HG02763 (cell line): ENCODE data around the gene SPDYE2.
A peak's percentile ranks its signal among the peaks of the same experiment; 100 is the strongest.
"Not testable (repeated sequence)": the region's sequence is repeated elsewhere in the genome, so short reads cannot be mapped to it uniquely, and the experiment has no call there.

Source experiments
- ATAC-seq: cut with Tn5 transposase; IDR thresholded peaks from one replicate; pipeline ENCODE4 v1.9.1; 2021; ENCODE audit warnings: mild to moderate bottlenecking, moderate library complexity; ENCODE audit not compliant: unreplicated experiment

SPDYE2 gene

DNA sequence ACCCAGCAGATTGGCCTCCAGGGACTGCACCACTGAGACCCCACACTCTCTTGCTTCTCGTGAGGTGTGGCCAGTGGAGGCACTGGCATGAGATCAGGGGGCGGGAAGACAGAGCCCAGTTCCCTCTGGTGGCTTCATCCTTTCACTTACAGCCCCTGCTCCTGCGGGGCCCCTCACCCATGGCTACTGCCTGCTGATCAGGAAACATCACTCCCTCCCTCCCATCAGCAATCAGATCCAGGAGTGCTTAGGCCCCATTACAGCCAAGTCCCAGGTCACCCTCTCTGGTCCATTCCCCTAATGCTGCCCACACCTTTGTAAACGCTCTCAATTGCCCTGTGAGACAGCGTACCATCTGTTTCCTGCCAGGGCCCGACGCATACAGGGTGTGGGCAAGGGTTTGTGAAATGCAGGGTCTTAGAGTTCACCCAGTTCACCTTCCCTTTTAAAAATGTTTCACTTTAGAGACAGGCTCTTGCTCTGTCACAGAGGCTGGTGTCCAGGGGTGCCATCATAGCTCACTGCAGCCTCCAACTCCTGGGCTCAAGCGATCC, 15.9 kb upstream of the SPDYE2 start:
- ATAC-seq: not testable (repeated sequence)

DNA sequence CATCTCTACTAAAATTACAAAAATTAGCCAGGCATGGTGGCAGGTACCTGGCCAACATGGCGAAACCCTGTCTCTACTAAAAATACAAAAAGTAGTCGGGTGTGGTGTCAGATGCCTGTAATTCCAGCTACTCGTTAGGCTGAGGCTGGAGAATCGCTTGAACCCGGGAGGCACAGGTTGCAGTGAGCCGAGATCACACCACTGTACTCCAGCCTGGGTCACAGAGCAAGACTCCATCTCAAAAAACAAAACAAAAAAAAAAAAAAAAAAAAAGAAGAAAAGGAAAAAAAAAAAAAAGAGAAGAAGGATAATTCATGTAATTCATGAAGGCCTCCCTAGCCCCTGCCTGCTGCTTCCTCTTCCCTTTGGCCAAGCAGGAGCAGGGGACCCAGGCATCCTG, 10.4 kb upstream of the SPDYE2 start:
- not testable (repeated sequence) for ATAC-seq

DNA sequence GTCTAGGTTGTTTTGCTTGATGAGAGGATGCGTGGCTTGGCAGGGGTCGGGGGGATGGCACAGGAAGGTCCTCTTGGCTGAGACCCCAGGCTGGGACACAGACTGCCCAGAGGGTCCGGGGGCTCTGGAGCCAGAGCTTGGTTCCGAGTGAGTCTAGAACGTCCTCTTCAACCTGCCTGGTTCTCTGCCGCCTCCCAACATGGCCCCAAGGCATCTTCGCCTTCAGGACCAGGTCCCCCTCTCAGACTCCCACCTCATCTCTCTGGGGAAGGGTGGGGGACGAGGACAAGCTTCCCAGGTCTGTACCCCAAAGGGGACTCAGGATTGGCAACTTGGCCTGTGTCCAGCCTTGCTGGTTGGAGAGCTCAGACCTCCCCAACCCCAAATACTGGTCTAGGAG, 8.9 kb upstream of the SPDYE2 start:
- ATAC-seq: not testable (repeated sequence)

DNA sequence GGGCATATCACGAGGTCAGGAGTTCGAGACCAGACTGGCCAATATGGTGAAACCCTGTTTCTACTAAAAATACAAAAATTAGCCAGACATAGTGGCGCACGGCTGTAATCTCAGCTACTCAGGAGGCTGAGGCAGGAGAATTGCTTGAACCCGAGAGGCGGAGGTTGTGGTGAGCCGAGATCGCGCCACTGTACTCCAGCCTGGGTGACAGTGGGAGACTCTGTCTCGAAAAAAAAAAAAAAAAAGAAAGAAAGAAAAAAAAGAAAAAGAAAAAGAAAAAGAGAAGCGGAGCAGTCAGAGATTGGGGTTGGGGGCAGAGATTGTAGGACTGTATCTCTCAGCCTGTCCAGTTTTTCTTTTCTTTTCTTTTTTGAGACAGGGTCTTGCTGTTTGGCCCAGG, 8.3 kb upstream of the SPDYE2 start:
- not testable (repeated sequence) for ATAC-seq

DNA sequence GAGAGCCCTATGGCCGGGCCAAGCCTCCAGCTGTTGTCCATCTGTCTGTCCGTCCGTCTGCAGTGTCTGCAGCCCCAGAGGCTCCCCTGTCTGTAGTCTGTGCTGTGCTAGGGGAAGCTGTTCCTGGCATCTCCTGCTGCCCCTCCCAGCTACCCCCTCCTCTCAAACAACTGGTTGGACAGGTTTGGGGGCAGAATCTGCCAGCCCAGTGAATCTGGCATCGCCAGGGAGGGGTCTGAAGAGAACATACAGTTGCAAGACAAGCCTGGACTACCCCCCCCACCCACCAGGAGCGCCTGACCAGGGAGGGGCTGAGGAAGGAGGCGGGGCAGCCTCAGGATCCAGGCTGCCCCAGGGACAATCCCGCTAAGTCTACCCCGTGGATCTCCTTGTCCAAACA, 7.4 kb upstream of the SPDYE2 start, which contains the start of gene UPK3BL2:
TSS of gene UPK3BL2 (minus strand) at position 101 of the 400 bp plus-strand sequence. CDS start at position 41, 60 bp downstream.
- not testable (repeated sequence) for ATAC-seq

DNA sequence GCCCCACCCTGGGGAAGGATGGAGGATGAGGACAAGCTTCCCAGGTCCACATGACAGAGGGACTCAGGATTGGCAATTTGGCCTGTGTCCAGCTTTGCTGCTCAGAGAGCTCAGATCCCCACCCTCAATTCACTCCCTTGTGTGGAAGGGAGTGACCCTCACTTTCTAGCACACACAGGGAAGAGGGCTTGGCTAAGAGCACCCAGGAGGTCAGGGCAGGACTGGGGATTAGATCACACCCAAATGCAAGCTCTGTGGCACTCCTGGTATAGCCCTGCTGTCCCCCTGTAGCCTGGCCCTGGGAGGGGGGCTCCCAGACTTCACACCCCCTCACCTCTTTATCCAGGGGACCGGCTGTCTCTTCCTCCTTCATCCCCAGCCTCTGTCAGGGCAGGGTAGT, 6.7 kb upstream of the SPDYE2 start:
- ATAC-seq: not testable (repeated sequence)

DNA sequence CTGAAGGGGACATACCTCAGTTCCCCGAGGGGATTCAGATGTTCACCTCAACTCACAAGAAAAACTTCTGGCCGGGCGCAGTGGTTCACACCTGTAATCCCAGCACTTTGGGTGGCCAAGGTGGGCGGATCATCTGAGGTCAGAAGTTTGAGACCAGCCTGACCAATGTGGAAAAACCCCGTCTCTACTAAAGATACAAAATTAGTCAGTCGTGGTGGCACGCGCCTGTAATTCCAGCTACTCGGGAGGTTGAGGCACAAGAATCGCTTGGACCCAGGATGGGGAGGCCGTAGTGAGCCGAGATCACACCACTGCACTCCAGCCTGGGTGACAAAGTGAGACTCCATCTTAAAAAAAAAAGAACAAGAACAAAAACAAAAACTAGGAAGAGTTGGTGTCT, 5.7 kb upstream of the SPDYE2 start:
- ATAC-seq: not testable (repeated sequence)

DNA sequence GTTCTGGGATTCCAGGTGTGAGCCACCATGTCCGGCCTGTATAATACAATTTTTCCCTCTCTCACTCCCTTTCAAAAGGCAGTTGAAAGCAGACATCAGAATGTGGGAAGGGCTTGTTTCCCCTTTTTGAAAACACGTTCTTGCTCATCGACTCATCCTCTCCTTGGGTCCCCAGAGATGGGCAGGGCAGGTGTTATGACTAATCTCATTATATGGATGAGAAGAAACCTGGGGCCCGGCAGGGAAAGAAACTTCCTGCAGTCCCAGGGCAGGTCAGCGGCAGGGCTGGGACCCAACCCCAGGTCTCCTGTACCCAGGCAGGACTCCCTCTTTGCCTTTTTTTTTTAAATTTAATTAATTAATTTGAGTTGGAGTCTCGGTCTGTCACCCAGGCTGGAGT, 4.7 kb upstream of the SPDYE2 start:
- ATAC-seq: peak; percentile 65

DNA sequence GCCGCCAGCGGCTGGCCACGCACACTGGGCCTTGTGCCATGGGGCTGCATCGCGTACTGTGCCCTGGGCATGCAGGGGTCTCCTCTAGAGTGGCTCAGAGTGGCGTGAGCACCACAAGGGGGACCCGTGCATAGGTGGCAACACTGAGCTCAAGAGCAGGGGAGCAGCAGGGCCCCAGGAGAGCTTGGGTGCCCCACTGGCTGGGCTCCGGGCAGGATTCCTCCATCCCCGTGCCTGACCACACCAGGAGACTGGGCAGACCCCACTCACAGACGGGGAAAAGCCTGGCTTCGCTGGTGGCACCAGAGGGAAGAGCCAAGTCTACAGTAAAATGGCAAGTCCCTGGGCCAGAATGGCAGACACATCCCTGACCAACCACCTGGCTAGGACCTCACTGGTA, 17.6 kb downstream of the SPDYE2 start:
- ATAC-seq: not testable (repeated sequence)

DNA sequence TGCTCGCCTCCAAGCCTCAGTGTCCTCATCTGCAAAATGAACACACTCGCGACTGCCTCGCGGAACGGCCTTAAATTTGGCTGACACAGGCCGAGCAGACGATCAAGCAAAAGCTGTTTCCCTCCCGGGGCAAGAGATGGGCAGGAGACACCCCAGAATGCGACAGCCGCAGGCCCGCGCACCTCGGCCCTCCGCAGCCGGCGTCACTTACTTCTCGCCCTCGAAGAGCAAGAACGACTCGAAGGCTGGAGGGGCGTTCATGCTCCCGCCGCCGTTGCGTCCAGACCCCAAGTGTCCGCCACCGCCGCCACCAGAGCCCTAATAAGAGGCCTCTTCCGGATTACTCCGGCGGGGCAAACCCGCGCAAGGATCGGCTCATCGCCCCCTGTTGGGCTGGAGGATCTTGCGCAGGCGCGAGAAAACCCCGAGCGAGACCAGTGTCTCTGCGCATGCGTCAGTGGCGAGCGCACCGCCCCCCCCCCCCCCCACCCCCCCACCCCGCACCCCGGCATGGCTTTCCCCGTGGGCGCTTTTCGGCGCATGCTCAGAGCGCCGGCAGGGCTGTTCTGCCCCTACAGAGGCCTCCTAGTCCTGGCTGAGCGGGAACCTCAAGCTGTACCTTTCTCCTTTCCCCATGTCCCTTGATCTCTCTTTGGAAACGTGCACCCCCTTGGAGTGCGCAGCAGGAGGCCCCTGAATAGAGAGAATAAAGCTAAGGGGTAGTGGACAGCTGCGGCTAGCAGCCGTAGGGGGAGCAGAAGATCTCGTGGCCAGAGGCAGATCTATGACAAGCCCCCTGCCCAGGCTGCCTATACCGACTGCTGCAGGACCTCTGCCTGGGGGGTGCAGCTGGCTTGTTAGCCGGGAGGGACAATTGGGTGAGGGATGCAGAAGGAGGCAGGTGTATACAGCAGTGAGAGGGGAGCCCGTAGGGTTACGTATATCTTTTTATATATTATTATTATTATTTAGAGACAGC, 21.5 kb downstream of the SPDYE2 start, which contains the start of gene POLR2J3:
TSS of gene POLR2J3 (minus strand) at position 323 of the 979 bp plus-strand sequence. CDS start at position 261, 62 bp downstream.
- ATAC-seq: peak; percentile 96

DNA sequence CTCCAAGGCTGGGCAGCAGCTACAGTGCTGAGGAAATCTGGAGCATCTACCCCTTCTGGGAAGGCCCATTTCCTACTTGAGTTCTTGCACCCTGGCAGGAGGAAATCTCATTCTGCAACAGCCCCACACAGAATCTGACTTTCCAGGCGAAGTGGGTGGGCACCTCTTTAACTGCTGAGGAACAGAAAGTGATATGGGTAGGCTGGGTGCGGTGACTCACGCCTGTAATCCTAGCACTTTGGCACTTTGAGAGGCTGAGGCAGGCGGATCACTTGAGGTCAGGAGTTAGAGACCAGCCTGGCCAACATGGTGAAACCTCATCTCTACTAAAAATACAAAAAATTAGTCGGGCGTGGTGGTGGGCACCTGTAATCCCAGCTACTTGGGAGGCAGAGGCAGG, 23.6 kb downstream of the SPDYE2 start:
- not testable (repeated sequence) for ATAC-seq

DNA sequence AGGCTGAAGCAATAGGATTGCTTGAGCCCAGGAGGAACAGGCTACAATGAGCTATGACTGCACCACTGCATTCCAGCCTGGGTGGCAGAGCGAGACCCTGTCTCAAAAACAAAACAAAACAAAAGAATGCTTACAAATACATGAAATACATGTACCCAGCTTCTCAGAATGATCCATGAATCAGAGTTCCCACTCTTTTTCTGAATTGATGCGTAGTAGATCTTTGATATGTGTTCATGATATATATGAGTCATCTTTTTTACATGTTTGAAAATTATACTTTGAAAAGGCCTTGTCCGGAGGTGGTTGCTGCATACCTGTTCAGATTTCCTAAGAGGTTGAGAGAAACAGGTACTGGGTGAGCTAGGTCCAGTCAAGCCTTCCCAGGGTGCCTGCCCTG, 25.3 kb downstream of the SPDYE2 start:
- not testable (repeated sequence) for ATAC-seq

DNA sequence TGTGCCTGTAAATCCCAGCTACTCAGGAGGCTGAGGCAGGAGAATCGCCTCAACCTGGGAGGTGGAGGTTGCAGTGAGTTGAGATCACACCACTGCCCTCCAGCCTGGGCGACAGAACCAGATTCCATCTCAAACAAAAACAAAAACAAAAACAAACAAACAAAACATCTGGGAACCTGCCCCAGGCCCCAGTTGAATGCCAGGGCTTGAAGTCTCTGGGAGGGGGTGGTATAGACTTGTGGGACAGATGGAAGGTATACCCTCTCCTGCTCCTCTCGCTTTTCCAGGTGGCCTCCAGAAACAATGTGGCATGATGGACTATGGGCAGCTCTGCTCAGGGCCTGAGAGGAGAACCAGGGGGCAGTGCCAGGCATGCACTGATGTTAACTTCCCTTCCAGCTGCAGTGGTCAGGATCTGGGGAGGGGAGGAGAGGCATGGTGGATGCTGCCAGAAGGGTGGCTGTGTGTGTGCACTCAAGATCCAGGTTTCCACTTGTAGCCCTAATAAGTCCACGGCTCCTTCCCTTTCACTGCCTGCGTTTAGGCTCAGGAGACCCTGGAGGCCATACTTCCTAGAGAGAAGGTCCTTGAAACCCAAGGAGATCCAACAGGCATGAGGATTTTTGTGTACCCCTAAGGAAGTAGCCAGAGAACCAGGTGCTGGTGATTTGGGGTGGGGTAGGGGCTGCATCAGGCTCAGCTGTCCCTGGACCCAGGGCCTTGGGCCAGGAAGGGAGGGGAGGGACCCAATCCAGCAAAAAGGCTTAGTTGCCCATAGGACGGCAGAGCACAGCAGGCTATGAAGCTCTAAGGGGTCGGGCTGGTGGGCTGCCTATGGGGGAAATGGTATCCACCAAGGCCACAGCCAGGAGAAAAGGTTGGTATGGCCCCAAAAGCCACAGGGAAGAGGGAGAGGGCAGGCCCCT, 26.6 kb downstream of the SPDYE2 start:
- not testable (repeated sequence) for ATAC-seq

DNA sequence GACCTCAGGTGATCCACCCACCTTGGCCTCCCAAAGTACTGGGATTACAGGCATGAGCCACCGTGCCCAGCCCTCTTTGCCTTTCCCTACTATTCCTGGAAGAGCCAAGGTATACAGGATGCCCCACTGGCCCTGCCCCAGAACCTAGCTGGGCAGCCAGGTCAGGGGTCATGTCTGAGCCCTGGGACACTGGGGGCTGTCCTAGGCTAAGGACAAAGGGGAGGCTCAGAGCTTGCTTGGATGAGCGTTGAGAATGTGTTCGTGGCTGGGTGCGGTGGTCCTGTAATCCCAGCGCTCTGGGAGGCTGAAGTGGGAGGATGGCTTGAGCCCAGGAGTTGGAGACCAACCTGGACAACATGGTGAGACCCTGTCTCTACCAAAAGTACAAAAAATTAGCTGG, 27.5 kb downstream of the SPDYE2 start:
- not testable (repeated sequence) for ATAC-seq

DNA sequence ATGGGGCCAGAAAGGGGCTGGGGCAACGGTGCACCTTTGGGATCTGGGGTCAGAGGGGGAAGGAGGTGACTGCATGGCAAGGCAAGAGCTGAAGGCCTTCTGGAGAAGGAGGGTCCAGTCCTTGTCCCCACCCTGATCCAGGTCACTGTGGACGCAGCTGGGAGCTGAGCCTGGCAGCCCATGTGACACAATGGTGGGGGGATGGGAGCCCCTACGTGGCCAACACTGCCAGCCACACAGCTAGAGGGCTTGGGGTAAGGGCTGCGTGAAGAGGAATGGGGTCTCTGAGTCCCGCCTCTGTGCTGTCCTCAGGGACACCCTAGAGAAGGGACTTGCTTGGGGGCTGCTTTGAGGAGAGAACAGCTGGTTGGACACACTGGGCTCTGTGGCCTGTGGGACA, 30.7 kb downstream of the SPDYE2 start:
- ATAC-seq: not testable (repeated sequence)

DNA sequence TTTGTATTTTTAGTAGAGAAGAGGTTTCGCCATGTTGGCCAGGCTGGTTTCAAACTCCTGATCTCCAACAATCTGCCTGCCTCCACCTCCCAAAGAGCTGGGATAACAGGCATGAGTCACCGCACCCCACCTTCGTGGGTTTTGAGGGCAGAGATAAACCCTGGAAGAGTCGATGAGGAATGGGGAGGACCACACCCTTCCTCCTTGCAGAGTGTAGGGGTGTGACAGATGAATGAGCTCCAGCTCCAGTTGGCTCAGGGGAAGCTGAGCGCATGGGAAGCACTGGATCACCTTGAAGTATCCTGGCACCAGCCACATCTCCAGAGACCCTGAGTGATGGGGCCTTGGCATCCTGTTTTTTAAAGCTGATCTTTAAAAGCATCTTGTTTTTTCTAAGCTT, 32.5 kb downstream of the SPDYE2 start:
- not testable (repeated sequence) for ATAC-seq

DNA sequence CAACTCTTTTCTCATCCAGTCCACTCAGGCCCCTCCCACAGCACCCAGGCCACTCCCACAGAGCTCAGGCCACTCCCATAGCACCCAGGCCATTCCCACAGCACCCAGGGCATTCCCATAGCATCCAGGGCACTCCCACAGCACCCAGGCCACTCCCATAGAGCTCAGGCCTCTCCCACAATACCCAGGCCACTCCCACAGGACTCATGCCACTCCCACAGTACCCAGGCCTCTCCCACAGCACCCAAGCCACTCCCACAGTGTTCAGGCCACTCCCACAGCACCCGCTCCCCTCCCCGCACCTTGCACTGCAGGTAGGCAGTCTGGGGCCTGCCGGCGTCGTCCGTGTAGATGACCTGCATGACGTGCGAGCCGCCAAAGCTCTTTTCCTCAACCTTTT, 38.8 kb downstream of the SPDYE2 start:
- ATAC-seq: peak; percentile 43

DNA sequence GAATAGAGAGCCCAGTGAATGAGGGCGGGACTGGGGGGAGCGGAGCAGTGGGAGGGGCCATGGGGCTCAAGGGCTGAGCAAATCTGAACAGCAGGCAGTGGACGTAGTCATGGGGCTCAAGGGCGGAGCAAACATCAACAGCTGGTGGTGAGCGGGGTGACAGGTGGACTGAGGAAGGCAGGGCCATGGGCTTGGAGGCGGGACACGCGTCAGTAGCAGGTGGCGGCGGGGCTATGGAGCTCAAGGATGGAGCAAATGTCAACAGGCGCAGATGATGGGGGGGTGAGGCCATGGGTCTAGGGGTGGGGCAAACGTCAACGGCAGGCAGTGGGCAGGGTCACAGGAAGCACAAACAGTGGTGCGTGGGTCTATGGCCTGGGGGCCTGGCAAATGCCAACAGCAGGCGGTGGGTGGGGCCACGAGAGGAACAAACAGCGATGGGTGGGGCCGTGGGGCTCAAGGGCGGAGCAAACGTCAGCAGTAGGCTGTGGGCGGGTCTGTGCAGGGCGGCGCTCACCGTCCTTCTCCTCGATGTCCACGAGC, 41.5 kb downstream of the SPDYE2 start:
- peak; percentile 39 for ATAC-seq

DNA sequence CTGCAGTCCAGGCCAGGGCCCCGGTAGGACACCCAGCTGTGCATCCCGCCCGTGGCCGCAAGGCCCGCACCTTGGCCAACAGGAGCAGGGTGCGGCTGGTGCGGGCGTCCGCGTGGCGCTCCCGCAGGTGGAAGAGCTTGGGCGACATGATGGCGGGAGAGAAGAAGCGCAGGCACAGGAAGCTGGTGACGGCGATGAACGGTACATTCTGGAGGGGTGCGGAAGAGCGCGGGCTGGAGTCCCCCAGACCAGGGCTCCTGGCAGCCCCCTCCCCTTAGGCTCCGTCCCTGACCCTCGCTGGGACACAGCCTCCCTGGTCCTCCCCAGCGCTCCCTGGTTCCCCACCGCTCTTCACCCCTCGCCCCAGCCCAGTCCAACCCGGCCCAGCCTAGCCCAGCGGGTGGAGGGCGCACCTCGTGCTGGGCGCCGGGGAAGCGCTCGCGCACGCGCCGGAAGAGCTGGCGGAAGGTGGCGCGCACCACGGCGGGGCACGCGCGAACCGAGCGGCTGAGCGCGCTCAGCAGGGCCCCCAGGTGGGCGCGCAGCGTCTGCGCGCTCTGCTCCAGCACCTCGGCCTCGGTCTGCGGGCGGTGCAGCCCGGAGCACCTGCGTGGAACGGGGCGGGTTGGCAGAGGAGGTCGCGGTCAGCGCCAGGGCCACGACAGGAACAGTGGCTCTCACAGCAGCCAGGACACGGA, 42.8 kb downstream of the SPDYE2 start:
- ATAC-seq: peak; percentile 57

DNA sequence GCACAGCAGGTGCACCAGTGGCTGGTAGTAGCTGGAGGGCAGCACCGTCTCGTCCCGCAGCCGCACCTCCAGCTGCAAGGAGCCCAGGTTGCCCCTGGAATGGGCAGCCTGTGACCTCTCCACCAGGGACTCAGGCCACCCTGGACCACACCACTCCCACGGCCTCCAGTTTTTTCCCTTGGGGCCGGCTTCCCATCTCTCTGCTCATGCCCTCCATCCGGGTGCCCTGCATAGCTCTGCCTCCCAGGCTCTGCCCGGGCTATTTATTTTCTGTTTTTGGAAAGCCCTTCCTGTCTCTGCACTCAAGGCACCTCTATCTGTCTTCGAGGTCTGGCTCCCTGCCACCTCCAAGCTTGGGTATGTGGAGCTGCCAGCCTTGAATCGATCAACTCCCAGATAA, 45.0 kb downstream of the SPDYE2 start:
- ATAC-seq: not testable (repeated sequence)
